SK-N-SH (cell line): ENCODE measurements around the gene OR10A5. TPM values are rescaled to one million over a fixed set of nuclear protein-coding genes. Genes with fewer than 3 reads are reported as not detected.

Source experiments
- CTCF ChIA-PET: fragments of 300-600, 350-600 bp; formaldehyde crosslinking; extraction: SDS; loops from one replicate; lab custom pipeline; 2021; lab: Yijun Ruan, JAX
- POLR2A ChIA-PET: fragments of 350-600 bp; sonication (Branson Sonifier 250); formaldehyde crosslinking; extraction: SDS; loops from one replicate; lab custom pipeline; 2020; ENCODE audit warnings: antibody characterized with exemption, inconsistent platforms; lab: Yijun Ruan, JAX
- DNase-seq: peaks from one replicate; pipeline ENCODE4 v3.0.0; 2012
- H2AFZ ChIP-seq: fragments of 200-600 bp; sonication (generic); 2 replicates; pipeline ENCODE4 v1.8.1; 2016; ENCODE audit warnings: antibody characterized with exemption, mild to moderate bottlenecking, low read depth
- H3F3A ChIP-seq: fragments of 200-600 bp; sonication (generic); replicated peaks from 2 replicates; pipeline ENCODE3; 2016; ENCODE audit warnings: antibody characterized with exemption, mild to moderate bottlenecking; ENCODE audit not compliant: insufficient read depth
- H3K27ac ChIP-seq, 2 experiments: fragments of 200-500 bp in 1 of 2; fragments of 200-600 bp in 1 of 2; sonication (Bioruptor generic) in 1 of 2; sonication (generic), shearing (Covaris generic) in 1 of 2; 2 replicates each; pipeline versions ENCODE4 v1.5.1 to v1.6.1; 2014 to 2016; ENCODE audit warnings: low read depth in 2 of 2, inconsistent platforms in 1 of 2, low read length in 1 of 2, mild to moderate bottlenecking in 1 of 2, mixed read lengths in 1 of 2
- H3K27me3 ChIP-seq: fragments of 200-600 bp; sonication (generic), shearing (Covaris generic); 2 replicates; pipeline ENCODE4 v1.6.1; 2016; ENCODE audit warnings: mixed run types; ENCODE audit not compliant: insufficient read depth
- H3K36me3 ChIP-seq, 2 experiments: fragments of 200-500 bp in 1 of 2; fragments of 200-600 bp in 1 of 2; sonication (Bioruptor generic) in 1 of 2; sonication (generic) in 1 of 2; replicated peaks in 1 of 2; 2 replicates each; pipeline versions ENCODE3 to v1.5.1; 2014 to 2016; ENCODE audit warnings: low read length in 1 of 2, mild to moderate bottlenecking in 1 of 2; ENCODE audit not compliant: insufficient read depth in 2 of 2, control insufficient read depth in 1 of 2
- H3K4me1 ChIP-seq, 2 experiments: fragments of 200-500 bp in 1 of 2; fragments of 200-600 bp in 1 of 2; sonication (Bioruptor generic) in 1 of 2; sonication (generic), shearing (Covaris generic) in 1 of 2; 2 replicates each; pipeline versions ENCODE4 v1.5.1 to v1.6.1; 2014 to 2016; ENCODE audit warnings: low read depth in 1 of 2, low read length in 1 of 2, mixed run types in 1 of 2; ENCODE audit not compliant: insufficient read depth in 2 of 2, control insufficient read depth in 1 of 2
- H3K4me2 ChIP-seq: fragments of 200-600 bp; sonication (generic), shearing (Covaris generic); 2 replicates; pipeline ENCODE4 v1.6.1; 2017; ENCODE audit warnings: mixed run types
- H3K4me3 ChIP-seq, 2 experiments: fragments of 200-500 bp in 1 of 2; fragments of 200-600 bp in 1 of 2; sonication (Bioruptor generic) in 1 of 2; sonication (generic), shearing (Covaris generic) in 1 of 2; 2 replicates each; pipeline versions ENCODE4 v1.5.1 to v1.8.1; 2014 to 2016; ENCODE audit warnings: low read depth in 2 of 2, inconsistent platforms in 1 of 2, low read length in 1 of 2, mild to moderate bottlenecking in 1 of 2, mixed read lengths in 1 of 2, moderate library complexity in 1 of 2
- H3K79me2 ChIP-seq: fragments of 200-600 bp; sonication (generic); 2 replicates; pipeline ENCODE4 v1.8.1; 2017; ENCODE audit warnings: mild to moderate bottlenecking; ENCODE audit not compliant: insufficient read depth
- H3K9ac ChIP-seq: fragments of 200-600 bp; sonication (generic); 2 replicates; pipeline ENCODE4 v1.6.1; 2017; ENCODE audit warnings: mixed run types
- H3K9me2 ChIP-seq: fragments of 200-600 bp; sonication (generic); 2 replicates; pipeline ENCODE4 v1.6.1; 2017; ENCODE audit warnings: mixed run types
- H3K9me3 ChIP-seq: fragments of 200-600 bp; sonication (generic); 2 replicates; pipeline ENCODE4 v1.6.1; 2017; ENCODE audit warnings: mixed run types, mild to moderate bottlenecking, moderate library complexity
- H4K20me1 ChIP-seq: fragments of 200-600 bp; sonication (generic); 2 replicates; pipeline ENCODE4 v1.6.1; 2017; ENCODE audit warnings: mild to moderate bottlenecking, mixed run types; ENCODE audit not compliant: insufficient read depth
- CHD2 ChIP-seq: fragments of 150-350 bp; IDR thresholded peaks from 2 replicates; pipeline ENCODE4 v1.6.1; 2018; ENCODE audit warnings: low read length; ENCODE audit not compliant: partially characterized antibody
- ELF1 ChIP-seq: IDR thresholded peaks from 2 replicates; pipeline ENCODE4 v1.4.0; 2012
- FOXJ3 ChIP-seq: sonication (generic); formaldehyde crosslinking; IDR thresholded peaks from 2 replicates; pipeline ENCODE4 v1.5.1; 2020; ENCODE audit warnings: mild to moderate bottlenecking, missing genetic modification reagents
- MEF2A ChIP-seq: IDR thresholded peaks from 2 replicates; pipeline ENCODE4 v1.4.0; 2012; ENCODE audit warnings: low read depth, borderline replicate concordance
- MXI1 ChIP-seq: IDR thresholded peaks from 2 replicates; pipeline ENCODE4 v1.6.1; 2012; ENCODE audit warnings: mild to moderate bottlenecking, low read depth, low read length, improper control_type of control experiment
- RCOR1 ChIP-seq: fragments of 150-350 bp; IDR thresholded peaks from 2 replicates; pipeline ENCODE4 v1.6.1; 2017; ENCODE audit warnings: antibody characterized with exemption, low read length
- RXRA ChIP-seq: IDR thresholded peaks from 2 replicates; pipeline ENCODE4 v1.4.0; 2012; ENCODE audit warnings: low read depth, mild to moderate bottlenecking, borderline replicate concordance
- YY1 ChIP-seq: IDR thresholded peaks from 2 replicates; pipeline ENCODE4 v1.4.0; 2012; ENCODE audit warnings: low read depth, mild to moderate bottlenecking
- WGBS: methylation state at CpG from one replicate; pipeline ENCODE4 v1.1.6; 2017; ENCODE audit warnings: low lambda C conversion rate; 5-methylcytosine and 5-hydroxymethylcytosine counted together
- polyA plus RNA-seq, 3 experiments: library from polyadenylated mRNA; depleted of rRNA; stranded (reverse); fragments of >200 nt; gene quantifications; 2 replicates each; pipeline ENCODE4 v1.2.3, GENCODE V29; 2012
- TF ChIP-seq, protein P1 (sequence below): IDR thresholded peaks from 2 replicates; pipeline ENCODE4 v1.4.0; 2012; ENCODE audit warnings: low read depth
- TF ChIP-seq, protein P2 (sequence below): IDR thresholded peaks from 2 replicates; pipeline ENCODE4 v1.6.1; 2012; ENCODE audit warnings: mild to moderate bottlenecking, low read depth, low read length, moderate library complexity
- TF ChIP-seq, protein P3 (sequence below): fragments of 200-600 bp; sonication (generic); IDR thresholded peaks from 2 replicates; pipeline ENCODE4 v1.6.1; 2017; ENCODE audit warnings: antibody characterized with exemption, mild to moderate bottlenecking, moderate library complexity

The OR10A5 gene
- polyA plus RNA-seq, 1 of the 3 experiments (the other 2 are of a cell fraction), result not detected

DNA sequence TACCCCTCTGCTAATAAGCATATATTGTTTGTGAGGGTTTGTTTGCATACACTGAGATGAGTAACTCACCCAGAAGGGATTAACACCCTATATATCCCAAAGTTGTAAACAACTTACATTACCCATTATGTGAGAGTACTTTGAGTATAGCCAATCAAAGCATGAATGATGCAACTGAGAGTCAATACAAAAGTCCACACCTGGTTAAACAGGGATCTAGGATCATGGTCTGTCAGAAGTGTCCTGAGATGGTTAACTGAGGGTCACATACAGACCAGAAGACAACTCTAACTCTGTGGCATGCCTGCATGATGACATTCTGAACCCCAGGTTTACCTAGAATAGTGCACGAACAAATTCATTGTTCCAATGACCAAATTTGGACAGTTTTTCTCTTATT, 17.4 kb upstream of the OR10A5 start:
- DNase-seq, result no peak
- Histone ChIP-seq H3K4me2 (no peak overlapping the region), H3K27ac (no peak overlapping the region), H3K9ac (no peak overlapping the region), H3K9me3 (no peaks in the 10 kb centered on the region), H3K79me2 (no peaks in the 10 kb centered on the region), H3K9me2 (no peaks in the 10 kb centered on the region), H4K20me1 (no peaks in the 10 kb centered on the region), H2AFZ (no peak overlapping the region), H3K36me3 (no peaks in the 10 kb centered on the region), H3K4me1 (no peaks in the 10 kb centered on the region), H3F3A (no peaks in the 10 kb centered on the region), H3K4me3 (no peak overlapping the region), H3K27me3 (no peaks in the 10 kb centered on the region)
- 0% methylated on average over 1 of the region's 1 CpG for WGBS
- ChIA-PET POLR2A (no interaction called here), CTCF (no interaction called here)
- TF ChIP-seq RCOR1 (no peak), CHD2 (no peak), ELF1 (no peak), FOXJ3 (no peak), YY1 (no peak), MXI1 (no peak)
- TF ChIP-seq, protein P1, sequence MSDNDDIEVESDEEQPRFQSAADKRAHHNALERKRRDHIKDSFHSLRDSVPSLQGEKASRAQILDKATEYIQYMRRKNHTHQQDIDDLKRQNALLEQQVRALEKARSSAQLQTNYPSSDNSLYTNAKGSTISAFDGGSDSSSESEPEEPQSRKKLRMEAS, result no peak
- TF ChIP-seq, protein P2, sequence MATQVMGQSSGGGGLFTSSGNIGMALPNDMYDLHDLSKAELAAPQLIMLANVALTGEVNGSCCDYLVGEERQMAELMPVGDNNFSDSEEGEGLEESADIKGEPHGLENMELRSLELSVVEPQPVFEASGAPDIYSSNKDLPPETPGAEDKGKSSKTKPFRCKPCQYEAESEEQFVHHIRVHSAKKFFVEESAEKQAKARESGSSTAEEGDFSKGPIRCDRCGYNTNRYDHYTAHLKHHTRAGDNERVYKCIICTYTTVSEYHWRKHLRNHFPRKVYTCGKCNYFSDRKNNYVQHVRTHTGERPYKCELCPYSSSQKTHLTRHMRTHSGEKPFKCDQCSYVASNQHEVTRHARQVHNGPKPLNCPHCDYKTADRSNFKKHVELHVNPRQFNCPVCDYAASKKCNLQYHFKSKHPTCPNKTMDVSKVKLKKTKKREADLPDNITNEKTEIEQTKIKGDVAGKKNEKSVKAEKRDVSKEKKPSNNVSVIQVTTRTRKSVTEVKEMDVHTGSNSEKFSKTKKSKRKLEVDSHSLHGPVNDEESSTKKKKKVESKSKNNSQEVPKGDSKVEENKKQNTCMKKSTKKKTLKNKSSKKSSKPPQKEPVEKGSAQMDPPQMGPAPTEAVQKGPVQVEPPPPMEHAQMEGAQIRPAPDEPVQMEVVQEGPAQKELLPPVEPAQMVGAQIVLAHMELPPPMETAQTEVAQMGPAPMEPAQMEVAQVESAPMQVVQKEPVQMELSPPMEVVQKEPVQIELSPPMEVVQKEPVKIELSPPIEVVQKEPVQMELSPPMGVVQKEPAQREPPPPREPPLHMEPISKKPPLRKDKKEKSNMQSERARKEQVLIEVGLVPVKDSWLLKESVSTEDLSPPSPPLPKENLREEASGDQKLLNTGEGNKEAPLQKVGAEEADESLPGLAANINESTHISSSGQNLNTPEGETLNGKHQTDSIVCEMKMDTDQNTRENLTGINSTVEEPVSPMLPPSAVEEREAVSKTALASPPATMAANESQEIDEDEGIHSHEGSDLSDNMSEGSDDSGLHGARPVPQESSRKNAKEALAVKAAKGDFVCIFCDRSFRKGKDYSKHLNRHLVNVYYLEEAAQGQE, result no peak

DNA sequence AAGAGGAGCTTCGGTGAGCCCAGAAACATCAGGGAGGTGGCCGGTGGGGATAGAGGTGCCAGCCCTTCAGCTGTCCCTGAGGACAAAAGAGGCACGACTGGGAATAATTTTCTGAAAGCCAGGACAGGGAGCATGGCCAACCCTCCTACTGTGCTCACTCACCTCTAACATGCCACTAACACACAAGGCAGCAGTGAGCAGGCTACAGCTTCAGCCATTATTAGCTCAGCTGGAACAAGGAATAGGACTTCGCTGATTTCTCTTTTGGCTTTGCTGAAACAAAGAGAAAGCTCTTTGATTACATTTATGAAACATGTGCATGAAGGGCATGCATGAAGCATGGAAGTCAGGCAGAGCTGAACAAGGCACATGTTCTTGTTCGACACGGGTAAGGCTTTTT, 12.1 kb upstream of the OR10A5 start:
- Histone ChIP-seq H3K79me2 (no peaks in the 10 kb centered on the region), H3K4me2 (no peak overlapping the region)
- DNase-seq, result no peak
- TF ChIP-seq, protein P2, result no peak
- TF ChIP-seq MEF2A (no peak), CHD2 (no peak), RXRA (no peak)
- TF ChIP-seq, protein P3, sequence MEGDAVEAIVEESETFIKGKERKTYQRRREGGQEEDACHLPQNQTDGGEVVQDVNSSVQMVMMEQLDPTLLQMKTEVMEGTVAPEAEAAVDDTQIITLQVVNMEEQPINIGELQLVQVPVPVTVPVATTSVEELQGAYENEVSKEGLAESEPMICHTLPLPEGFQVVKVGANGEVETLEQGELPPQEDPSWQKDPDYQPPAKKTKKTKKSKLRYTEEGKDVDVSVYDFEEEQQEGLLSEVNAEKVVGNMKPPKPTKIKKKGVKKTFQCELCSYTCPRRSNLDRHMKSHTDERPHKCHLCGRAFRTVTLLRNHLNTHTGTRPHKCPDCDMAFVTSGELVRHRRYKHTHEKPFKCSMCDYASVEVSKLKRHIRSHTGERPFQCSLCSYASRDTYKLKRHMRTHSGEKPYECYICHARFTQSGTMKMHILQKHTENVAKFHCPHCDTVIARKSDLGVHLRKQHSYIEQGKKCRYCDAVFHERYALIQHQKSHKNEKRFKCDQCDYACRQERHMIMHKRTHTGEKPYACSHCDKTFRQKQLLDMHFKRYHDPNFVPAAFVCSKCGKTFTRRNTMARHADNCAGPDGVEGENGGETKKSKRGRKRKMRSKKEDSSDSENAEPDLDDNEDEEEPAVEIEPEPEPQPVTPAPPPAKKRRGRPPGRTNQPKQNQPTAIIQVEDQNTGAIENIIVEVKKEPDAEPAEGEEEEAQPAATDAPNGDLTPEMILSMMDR, result no peak
- TF ChIP-seq, all 33 proteins: peak for 0
- H4K20me1 ChIP-seq, result no peaks in the 10 kb centered on the region
- H3K27ac ChIP-seq, result no peak overlapping the region
- H3K27me3 ChIP-seq, result no peaks in the 10 kb centered on the region
- no peak overlapping the region for H3K9ac ChIP-seq
- H3K36me3 ChIP-seq, result no peaks in the 10 kb centered on the region
- ChIA-PET CTCF (interaction anchor here (1.1 to 2.6 kb wide), 3 partner anchors 9 to 76 kb away, joined by 3 to 10 read pairs (median 3); no protein-coding TSS in a partner anchor), POLR2A (no interaction called here)
- no peaks in the 10 kb centered on the region for H3K4me1 ChIP-seq
- WGBS, result 6% methylated on average over 6 of the region's 6 CpGs
- no peaks in the 10 kb centered on the region for H3K9me2 ChIP-seq
- no peak overlapping the region for H3K4me3 ChIP-seq
- H3K9me3 ChIP-seq, result no peaks in the 10 kb centered on the region
- no peak overlapping the region for H2AFZ ChIP-seq
- no peaks in the 10 kb centered on the region for H3F3A ChIP-seq
